Mammary epithelial cell (primary cell): ENCODE data around the gene PKIB.

Experiments
- EZH2 ChIP-seq: IDR thresholded peaks from 2 replicates; pipeline ENCODE4 v1.6.1; 2012; ENCODE audit warnings: low read length, inconsistent platforms, borderline replicate concordance
- TF ChIP-seq, protein P1 (sequence below), 2 donors: IDR thresholded peaks in 1 of 2; conservative IDR thresholded peaks in 1 of 2; 2 replicates each; pipeline ENCODE4 v1.5.1; 2011 to 2012; ENCODE audit warnings: inconsistent platforms in 2 of 2, low read length in 2 of 2, mild to moderate bottlenecking in 2 of 2, control low read depth in 1 of 2, low read depth in 1 of 2; ENCODE audit not compliant: insufficient read depth in 1 of 2; ENCODE audit errors: extremely low read depth in 1 of 2

DNA sequence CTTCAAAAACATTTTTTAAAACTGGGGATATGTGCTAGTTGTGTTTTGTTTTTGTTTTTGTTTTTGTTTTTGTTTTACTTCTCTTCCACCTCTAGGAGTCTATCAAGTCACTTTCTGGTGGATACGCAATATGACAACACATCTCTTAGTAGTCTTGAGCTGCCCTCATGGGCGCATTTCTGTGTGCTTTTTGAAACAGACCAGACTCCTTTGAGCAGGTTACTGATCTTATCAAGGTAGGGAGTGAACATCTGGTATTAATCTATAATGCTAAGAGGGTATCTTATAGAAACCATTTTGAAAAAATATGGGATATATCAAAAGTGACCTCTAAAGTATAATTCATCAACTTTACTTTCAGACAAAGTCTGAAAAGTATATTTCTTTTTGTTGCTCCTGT is 56.2 kb downstream of the PKIB start:
- TF ChIP-seq, protein P1, sequence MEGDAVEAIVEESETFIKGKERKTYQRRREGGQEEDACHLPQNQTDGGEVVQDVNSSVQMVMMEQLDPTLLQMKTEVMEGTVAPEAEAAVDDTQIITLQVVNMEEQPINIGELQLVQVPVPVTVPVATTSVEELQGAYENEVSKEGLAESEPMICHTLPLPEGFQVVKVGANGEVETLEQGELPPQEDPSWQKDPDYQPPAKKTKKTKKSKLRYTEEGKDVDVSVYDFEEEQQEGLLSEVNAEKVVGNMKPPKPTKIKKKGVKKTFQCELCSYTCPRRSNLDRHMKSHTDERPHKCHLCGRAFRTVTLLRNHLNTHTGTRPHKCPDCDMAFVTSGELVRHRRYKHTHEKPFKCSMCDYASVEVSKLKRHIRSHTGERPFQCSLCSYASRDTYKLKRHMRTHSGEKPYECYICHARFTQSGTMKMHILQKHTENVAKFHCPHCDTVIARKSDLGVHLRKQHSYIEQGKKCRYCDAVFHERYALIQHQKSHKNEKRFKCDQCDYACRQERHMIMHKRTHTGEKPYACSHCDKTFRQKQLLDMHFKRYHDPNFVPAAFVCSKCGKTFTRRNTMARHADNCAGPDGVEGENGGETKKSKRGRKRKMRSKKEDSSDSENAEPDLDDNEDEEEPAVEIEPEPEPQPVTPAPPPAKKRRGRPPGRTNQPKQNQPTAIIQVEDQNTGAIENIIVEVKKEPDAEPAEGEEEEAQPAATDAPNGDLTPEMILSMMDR (conservative IDR thresholded peaks at IDR 0.05 in 1 of 2, IDR thresholded peaks at IDR 0.05 in 1 of 2; ENCODE audit: extremely low read depth in 1 of 2, insufficient read depth in 1 of 2, low read depth in 1 of 2, low read length in 2 of 2), result no peak
- TF ChIP-seq EZH2, result no peak
